Suprapubic skin (tissue), 4 donors: ENCODE results near the gene SKI. TPM values are rescaled to one million over a fixed set of nuclear protein-coding genes. Genes with fewer than 3 reads are reported as not detected.

Experiments
- DNase-seq, 2 donors: peaks; one replicate each; pipeline ENCODE4 v3.0.0-alpha.2; 2019; ENCODE audit warnings: low spot score in 2 of 2
- H3K27ac ChIP-seq: fragments of 200-600 bp; sonication (generic); one replicate; pipeline ENCODE4 v1.5.1; 2019
- H3K27me3 ChIP-seq: fragments of 200-600 bp; sonication (generic); one replicate; pipeline ENCODE4 v1.5.1; 2019
- H3K36me3 ChIP-seq: fragments of 200-600 bp; sonication (generic); one replicate; pipeline ENCODE4 v1.5.1; 2019
- H3K4me1 ChIP-seq: fragments of 200-600 bp; sonication (generic); one replicate; pipeline ENCODE4 v1.5.1; 2019
- H3K4me3 ChIP-seq: fragments of 200-600 bp; sonication (generic); one replicate; pipeline ENCODE4 v1.5.1; 2019; ENCODE audit warnings: mild to moderate bottlenecking
- H3K9me3 ChIP-seq: fragments of 200-600 bp; sonication (generic); one replicate; pipeline ENCODE4 v1.5.1; 2019
- CTCF ChIP-seq, 2 donors: fragments of 200-600 bp in 1 of 2; fragments of 450-650 bp in 1 of 2; sonication (generic) in 1 of 2; IDR thresholded peaks; one replicate each; pipeline ENCODE4 v1.5.1; 2016 to 2019; ENCODE audit warnings: antibody characterized with exemption in 2 of 2, mild to moderate bottlenecking in 1 of 2, moderate library complexity in 1 of 2
- EP300 ChIP-seq: sonication (generic); formaldehyde crosslinking; IDR thresholded peaks from one replicate; pipeline ENCODE4 v1.6.1; 2017; ENCODE audit warnings: antibody characterized with exemption
- POLR2A ChIP-seq, 2 donors: fragments of 450-650 bp; IDR thresholded peaks; one replicate each; pipeline ENCODE4 v1.6.1; 2017; ENCODE audit warnings: antibody characterized with exemption in 2 of 2, mild to moderate bottlenecking in 2 of 2, moderate library complexity in 2 of 2
- POLR2AphosphoS5 ChIP-seq, 3 donors: sonication (generic); formaldehyde crosslinking; IDR thresholded peaks; one replicate each; pipeline ENCODE4 v1.6.1; 2017; ENCODE audit warnings: antibody characterized with exemption in 3 of 3
- WGBS: methylation state at CpG from one replicate; pipeline ENCODE4 v1.1.5; 2018; 5-methylcytosine and 5-hydroxymethylcytosine counted together
- total RNA-seq, 4 donors: library from RNA; depleted of rRNA; stranded (reverse); fragments of >200 nt; gene quantifications; one replicate each; pipeline ENCODE4 v1.1.0, GENCODE V29; 2016

SKI gene
- total RNA-seq, 4 donors from 2014 or later = 51.8 to 91.2 (median 68.1) TPM

DNA sequence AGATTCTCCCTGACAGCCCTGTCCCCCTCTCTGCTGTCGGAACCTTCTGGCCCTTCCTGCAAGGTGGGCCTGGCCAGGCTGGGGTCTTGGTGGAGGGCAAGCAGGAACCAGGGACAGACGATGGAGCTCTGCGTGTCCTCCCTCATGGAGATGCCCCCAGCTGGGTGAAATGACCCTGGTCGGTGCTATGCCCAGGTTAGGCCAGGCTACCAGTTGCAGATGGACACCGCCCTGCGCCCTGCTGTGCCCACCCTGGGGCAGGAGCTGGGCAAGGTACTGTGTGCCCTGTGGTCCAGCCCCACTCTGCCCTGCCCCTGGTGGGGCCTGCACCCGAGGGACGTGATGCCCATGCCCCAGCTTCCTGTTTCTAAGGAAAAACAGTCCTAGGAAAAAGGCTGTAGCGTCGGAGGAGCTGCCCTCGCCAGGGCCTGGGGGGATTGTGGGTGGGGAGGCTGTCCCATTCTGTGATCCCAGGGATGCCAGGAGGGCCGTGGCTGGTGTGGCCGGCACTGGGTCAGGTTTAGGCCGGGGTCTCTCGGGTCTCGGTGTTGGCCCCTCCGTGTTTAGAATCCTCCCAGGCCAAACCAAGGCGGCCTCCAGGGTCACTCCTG is 85.6 kb downstream of the SKI start:
- H3K27me3 ChIP-seq = no peaks in the 10 kb centered on the region
- H3K4me1 ChIP-seq = peaks cover 72% of the 10 kb centered on the region
- peak overlapping the region; percentile 64 for H3K4me3 ChIP-seq
- no peak for DNase-seq
- WGBS = 60% methylated on average over 1 of the region's 18 CpGs
- peak overlapping the region; percentile 86 for H3K27ac ChIP-seq
- H3K36me3 ChIP-seq = peaks cover 7% of the 10 kb centered on the region
- no peak for TF ChIP-seq CTCF (IDR thresholded peaks at IDR 0.05)
- TF ChIP-seq POLR2AphosphoS5 (IDR thresholded peaks at IDR 0.05) = no peak
- TF ChIP-seq POLR2A (IDR thresholded peaks at IDR 0.05) = no peak
- TF ChIP-seq EP300 = no peak
- H3K9me3 ChIP-seq = no peaks in the 10 kb centered on the region

DNA sequence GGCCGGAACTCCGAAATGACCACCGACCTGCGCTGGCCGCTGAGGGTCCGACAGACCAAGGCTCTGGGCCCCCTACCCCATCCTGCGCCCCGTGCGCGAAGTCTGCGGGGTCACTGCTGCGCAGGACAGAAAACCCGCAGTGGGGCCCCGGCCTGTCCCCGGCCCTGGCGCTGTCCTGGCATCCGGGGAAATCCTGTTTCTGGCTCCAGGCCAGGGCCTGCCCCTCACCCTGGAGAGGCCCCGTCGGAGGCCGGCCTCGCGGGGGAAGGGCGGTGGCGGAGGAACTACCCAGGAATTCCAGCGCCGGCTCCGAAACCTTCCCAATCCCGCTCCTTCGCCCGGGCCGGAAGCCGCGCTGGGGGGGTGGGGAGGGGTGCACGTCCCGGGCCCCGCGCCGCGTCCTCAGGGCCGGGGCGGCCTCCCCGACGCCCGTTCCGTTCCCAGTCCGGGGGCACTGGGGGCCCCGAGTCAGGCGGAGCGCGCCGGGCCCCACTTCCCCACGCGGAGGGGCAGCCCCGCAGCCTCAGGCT is 86.2 kb downstream of the SKI start:
- H3K4me3 ChIP-seq = peak overlapping the region; percentile 64
- no peak for DNase-seq
- peak overlapping the region; percentile 86 for H3K27ac ChIP-seq
- H3K27me3 ChIP-seq = no peaks in the 10 kb centered on the region
- H3K4me1 ChIP-seq = peaks cover 78% of the 10 kb centered on the region
- H3K36me3 ChIP-seq = peaks cover 2% of the 10 kb centered on the region
- no peak for TF ChIP-seq POLR2A (IDR thresholded peaks at IDR 0.05)
- no peak for TF ChIP-seq CTCF (IDR thresholded peaks at IDR 0.05)
- no peak for TF ChIP-seq EP300
- H3K9me3 ChIP-seq = no peaks in the 10 kb centered on the region
- 0% methylated on average over 1 of the region's 54 CpGs for WGBS

- peaks cover 85% of the 10 kb centered on the region for H3K4me1 ChIP-seq
- peak overlapping the region; percentile 86 for H3K27ac ChIP-seq
- H3K27me3 ChIP-seq = no peaks in the 10 kb centered on the region
- peaks cover 2% of the 10 kb centered on the region for H3K36me3 ChIP-seq
- WGBS = 33% methylated on average over 8 of the region's 91 CpGs
- H3K4me3 ChIP-seq = peak overlapping the region; percentile 64
- DNase-seq = no peak
- TF ChIP-seq CTCF (IDR thresholded peaks at IDR 0.05) (peak; percentile 57 to 100), EP300 (no peak)
- no peaks in the 10 kb centered on the region for H3K9me3 ChIP-seq
These were observed 86.9 kb downstream of the SKI start for GRCh38 chr1:2314803-2315673.

DNA sequence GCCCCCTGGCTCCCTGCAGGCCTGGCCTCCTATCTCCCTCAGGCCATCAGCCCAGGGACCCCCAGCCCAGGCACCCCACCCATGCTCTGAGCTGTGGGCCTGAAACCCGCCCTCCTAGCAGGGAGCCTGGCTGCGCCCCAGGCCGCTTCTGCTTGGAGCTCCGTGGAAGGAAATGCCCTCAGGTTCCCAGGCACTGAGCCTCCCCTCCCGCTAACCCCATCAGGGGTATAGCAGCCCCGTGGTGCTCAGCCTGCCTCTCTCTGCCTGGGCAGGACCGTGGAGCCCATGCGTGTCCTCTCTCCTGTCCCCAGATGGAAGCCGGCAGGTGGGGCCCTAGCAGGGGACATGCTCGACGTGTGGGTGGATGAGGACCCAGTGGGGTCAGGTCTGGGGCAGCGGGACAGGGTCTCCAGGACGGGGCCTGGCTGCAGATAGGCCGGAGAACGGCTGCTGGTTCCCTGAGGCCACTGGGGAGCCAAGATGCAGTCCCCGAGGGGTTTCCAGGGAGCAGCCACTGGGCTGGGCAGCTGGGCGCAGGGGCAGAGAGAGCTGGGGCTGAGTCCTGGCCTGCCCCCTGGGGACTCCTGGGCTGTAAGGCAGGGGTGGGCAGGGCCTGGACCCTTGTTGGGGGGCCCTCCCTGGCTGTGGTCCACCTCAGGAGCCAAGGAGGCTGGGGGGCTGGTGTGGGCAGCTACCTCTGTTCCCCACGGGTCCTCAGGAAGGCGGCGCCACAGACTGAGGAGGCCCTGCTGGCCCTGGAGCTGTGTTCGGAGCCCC is 87.7 kb downstream of the SKI start:
- DNase-seq = no peak
- Histone ChIP-seq H3K4me3 (no peak overlapping the region), H3K36me3 (no peaks in the 10 kb centered on the region), H3K9me3 (no peaks in the 10 kb centered on the region), H3K4me1 (peaks cover 87% of the 10 kb centered on the region), H3K27me3 (no peaks in the 10 kb centered on the region), H3K27ac (peak overlapping the region; percentile 86)
- 78% methylated on average over 15 of the region's 21 CpGs for WGBS
- no peak for TF ChIP-seq POLR2AphosphoS5 (IDR thresholded peaks at IDR 0.05)

DNA sequence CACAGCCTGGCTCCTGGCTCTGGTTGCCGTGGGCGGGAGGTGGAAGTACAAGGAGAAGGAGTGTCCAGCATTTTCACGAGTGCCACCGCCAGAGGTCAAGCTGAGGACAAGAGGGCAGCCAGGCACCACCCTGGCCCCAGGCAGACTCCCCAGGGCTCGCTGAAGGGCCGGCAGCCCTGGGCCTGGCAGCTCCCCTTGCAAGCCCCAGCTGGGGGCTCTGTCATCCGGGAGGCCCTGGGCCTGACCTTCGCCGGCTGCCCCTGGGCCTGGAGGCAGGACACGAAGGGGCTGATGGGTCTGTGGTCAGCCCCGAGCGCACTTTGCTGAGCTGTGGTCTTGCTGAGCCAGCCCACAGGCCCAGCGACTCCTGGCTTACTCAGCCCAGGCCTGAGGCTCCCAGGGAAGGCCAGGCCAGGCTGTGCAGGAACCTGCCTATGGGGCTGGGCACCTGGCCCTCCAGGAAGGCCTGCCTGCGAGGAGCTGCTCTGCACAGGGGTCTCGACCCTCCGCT is 88.4 kb downstream of the SKI start:
- Histone ChIP-seq H3K27me3 (no peaks in the 10 kb centered on the region), H3K9me3 (no peaks in the 10 kb centered on the region), H3K36me3 (no peaks in the 10 kb centered on the region), H3K4me1 (peaks cover 87% of the 10 kb centered on the region), H3K4me3 (no peak overlapping the region), H3K27ac (peak overlapping the region; percentile 86)
- WGBS = 90% methylated on average over 2 of the region's 16 CpGs
- TF ChIP-seq POLR2AphosphoS5 (IDR thresholded peaks at IDR 0.05) (no peak), CTCF (IDR thresholded peaks at IDR 0.05) (no peak), EP300 (no peak), POLR2A (IDR thresholded peaks at IDR 0.05) (no peak)
- DNase-seq = no peak
